Esophagus mucosa (tissue), 1 donor: ENCODE measurements around the gene CHAMP1. TPM values are rescaled to one million over a fixed set of nuclear protein-coding genes. Genes with fewer than 3 reads are reported as not detected.

ENCODE experiments used
- ATAC-seq: fragments of 200-7000 bp; cut with Tn5 transposase; one replicate; pipeline ENCODE4 v1.9.1; 2020
- total RNA-seq: library from RNA; stranded (reverse); gene quantifications from one replicate; pipeline ENCODE4 v1.2.4, GENCODE V29; 2023
- donor health status: DM: yes; HTN: yes; CAD: no.

CHAMP1 gene, protein sequence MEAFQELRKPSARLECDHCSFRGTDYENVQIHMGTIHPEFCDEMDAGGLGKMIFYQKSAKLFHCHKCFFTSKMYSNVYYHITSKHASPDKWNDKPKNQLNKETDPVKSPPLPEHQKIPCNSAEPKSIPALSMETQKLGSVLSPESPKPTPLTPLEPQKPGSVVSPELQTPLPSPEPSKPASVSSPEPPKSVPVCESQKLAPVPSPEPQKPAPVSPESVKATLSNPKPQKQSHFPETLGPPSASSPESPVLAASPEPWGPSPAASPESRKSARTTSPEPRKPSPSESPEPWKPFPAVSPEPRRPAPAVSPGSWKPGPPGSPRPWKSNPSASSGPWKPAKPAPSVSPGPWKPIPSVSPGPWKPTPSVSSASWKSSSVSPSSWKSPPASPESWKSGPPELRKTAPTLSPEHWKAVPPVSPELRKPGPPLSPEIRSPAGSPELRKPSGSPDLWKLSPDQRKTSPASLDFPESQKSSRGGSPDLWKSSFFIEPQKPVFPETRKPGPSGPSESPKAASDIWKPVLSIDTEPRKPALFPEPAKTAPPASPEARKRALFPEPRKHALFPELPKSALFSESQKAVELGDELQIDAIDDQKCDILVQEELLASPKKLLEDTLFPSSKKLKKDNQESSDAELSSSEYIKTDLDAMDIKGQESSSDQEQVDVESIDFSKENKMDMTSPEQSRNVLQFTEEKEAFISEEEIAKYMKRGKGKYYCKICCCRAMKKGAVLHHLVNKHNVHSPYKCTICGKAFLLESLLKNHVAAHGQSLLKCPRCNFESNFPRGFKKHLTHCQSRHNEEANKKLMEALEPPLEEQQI
- total RNA-seq, result 8.9 TPM

DNA sequence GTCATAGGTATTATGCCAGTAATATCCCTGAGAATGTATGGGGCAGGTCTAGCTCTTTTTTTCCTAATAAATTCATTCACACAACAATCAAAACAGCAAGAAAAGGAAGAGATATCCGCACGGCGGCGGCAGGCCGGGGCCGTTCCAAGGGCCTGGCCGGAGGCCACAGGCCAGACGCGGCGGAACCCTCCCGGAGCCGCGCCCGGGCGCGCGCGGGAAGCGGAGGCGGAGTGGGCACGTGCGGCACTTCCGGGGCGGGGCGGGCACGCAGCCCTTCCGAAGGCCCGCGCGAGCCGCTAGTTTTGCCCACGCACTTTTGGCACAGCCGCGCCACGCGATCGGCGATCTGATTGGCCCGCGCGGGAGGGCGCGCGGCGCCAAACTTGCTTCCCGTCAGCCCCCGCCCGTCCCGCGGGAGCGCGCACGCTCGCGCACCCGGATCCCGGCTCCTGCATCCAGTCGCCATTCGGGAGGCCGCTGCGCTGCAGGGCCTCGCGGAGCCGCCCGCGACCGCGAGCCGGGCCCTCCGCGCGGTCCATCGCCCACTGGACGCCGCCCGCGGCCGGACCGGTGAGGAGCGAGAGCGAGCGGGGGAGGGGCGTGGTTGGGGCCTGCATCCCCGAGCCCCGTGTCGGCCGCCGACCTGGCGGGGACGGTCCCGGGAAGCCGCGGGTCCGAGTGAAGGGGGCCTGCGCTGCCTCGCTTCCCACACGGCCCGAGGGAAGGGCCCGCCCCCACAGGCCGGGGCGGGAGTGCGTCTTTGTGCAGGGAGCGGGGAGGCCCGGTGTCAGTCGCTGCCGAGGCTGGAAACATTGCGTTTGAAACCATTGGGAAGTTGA is at the start of gene CHAMP1:
CHAMP1 (plus strand) TSS at position 430 of the 839 bp plus-strand sequence. CDS start 9,340 bp downstream, outside the sequence.
- peak; percentile 97 for ATAC-seq

DNA sequence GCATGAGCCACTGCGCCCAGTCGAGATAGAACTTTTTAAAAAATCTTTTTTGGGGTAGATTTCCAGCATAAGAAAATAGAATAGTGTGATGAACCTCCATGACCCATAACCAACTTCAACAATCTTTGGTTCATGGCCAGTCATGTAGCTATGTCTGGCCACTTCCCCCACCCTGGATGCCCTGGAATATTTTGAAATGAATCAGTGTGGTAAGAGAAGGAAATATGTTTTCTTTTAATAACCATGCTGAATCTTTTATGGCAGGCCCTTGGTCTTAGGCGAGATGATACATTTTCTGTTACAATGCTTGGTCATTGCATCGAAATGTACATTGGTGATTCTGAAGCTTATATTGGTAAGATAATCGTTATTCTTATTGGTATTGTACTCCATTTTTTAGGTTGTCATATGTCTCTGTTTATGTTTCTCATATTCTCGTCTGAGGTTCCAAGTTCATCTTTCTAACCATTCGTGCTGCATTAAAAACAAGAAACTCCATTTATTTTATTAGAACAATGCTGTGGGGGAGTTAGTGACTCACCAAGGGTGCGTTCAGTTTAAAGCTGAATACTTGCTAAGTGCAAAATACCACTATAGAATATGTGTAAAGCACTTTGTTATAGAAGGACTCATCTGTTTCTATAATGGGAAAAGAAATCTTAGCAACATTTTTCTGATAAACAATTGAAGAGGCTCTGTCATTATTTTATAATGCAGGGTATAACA is 49.3 kb upstream of the CHAMP1 start:
- no peak for ATAC-seq

DNA sequence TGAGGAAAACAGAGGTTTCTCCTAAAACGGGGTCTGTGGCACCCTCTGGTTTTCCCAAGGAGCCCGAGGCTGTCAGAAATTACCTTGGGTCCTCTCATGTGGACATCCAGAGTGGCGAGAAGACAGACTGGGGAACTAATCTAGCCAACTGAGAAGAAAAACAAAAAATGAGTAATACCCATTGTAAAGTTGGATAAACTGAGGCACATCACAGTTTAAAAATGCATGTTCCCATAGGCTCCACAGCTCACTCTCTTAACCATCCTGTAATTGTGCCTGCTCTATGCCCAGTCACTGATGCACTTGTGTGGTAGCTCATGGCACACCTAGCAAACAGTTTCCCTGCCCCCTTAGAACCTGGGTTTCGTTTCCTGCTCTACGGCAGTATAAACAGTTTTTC is 48.1 kb upstream of the CHAMP1 start:
- no peak for ATAC-seq

DNA sequence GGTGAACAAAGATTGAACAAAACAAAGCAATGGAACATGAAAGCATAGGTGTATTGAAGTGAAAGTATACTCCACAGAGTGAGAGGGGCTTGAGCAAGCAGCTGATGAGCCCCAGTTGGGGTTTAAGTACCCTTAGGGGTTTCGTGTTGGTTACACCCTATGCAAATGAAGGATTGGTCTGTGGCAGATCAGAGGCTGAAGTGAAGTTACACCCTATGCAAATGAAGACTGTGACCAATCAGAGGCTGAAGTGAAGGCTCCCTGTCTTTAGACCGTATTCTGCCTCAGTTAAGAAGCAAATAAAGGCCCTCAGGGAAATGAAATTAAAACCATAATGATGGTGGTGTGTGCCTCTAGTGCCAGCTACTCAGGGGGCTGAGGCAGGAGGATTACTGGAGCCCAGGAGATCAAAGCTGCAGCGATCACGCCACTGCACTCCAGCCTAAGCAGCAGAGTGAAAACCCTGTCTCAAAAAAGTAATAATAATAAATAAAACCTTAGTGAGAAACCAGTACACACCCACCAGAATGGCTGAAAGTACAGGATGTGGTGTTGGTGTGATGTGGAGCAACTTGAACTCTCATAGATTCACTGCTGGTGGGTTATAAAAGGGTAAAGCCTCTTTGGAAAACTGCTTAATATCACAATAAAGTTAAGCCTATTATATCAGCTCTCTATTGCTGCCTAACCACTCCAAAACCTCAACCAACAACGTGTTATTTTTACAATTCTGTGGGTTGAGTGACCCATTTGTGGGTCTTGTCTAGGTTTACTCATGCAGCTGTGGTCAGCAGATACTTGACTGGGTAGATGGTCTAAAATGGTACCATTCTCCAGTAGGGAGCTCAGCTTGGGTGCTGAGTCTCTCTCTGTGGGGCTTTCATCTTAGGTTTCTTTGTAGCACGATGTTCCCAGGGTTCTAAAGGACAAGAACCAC is 45.7 kb upstream of the CHAMP1 start:
- ATAC-seq, result no peak

DNA sequence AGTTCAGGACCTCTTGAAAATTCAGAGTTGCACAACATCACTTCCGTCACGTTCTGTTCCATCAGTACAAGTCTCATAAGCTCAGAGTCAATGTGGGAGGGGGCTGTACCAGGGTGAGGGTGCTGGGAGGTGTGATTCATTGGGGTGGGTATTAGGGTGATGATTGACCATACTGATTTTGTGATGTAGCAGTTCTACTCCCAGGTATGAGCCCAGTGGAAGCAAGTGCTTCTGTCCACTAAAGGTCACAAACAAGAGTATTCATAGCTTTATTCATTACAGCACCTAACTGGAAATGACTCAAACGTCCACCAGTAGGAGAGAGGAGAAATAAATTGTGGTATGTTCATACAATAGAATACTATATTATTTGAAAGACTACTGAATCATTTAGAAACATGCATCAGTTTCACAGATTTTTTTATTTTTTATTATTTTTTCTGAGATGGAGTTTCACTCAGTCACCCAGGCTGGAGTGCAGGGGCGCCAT is 45.0 kb upstream of the CHAMP1 start:
- no peak for ATAC-seq

DNA sequence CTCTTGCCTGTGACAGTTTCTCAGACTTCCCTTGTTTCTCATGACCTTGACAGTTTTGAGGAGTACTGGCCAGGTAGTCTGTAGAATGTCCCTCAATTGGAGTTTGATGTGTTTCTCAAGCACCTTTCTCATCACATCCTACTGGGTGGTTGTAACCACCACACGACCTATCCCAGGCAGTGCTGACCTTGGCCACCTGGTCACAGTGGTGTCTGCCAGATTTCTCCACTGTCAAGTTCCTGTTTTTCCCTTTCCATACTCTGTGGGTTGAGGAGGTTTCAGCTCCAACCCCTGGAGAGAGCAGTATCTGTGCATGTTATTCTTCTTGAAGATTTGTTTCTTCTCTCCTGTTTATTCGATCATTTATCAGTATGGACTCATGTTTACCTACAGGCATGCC is 41.3 kb upstream of the CHAMP1 start:
- ATAC-seq, result no peak

DNA sequence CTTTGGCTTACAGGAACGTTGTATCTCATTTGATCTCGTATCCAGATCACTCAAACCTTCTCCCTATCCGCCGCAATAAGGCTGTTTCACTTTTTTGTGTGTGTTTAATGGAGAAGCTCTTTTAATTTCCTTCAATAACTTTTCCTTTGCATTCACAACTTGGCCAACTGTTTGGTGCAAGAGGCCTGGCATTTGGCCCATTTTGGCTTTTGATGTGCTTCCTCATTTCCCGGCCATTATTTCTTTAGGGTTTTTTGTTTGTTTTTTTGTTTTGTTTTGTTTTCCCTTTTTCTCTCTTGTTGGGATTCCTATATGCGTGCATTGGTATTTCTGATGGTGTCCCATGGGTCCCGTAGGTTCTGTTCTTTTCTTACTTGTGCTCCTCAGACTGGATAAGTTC is 39.0 kb upstream of the CHAMP1 start:
- no peak for ATAC-seq

DNA sequence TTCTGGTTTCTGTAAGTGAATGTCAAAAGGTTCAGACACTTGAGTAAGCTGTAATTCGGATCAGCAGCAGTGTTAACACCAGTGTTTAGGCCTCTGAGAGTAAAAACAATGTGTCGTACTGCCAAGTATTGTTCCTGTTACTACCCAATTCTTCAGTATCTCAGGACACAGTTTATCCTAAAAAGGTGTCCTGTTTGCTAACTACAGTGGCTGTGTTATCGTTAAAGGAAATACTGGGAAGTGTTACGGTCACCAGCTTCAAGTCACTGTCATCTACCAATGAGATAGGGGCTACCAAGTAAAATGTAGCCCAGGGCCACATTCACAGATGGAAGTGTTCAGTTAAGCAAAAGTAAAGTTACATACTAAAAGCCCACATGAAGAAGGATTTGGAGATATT is 35.2 kb upstream of the CHAMP1 start:
- ATAC-seq, result no peak

DNA sequence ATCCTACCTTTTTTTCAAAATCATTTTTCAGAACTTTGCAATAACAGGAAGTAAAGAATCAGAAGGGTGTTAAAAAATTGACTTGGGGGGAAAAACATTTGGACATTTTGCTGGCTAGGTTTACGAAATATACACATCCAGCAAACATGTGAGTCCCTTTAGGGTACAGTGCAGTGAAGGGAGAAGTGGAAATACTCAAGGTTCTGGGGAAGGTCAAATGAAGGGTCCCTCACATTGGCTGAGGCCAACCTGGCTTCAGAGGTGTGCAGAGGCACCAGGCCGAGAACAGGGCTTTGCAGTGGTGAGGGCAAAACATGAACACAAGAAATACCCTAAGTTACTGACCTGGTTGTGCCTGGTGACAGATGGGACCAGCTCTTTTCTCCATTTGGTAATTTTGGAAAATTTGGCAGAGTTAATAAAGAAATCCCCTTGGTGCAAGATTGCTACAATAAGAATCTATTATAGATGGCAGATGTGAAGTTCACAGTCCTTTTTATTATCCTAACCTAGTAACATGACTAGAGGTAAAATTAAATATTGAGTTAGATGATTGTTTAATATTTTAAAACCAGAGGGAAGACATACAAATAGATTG is 34.4 kb upstream of the CHAMP1 start:
- no peak for ATAC-seq

DNA sequence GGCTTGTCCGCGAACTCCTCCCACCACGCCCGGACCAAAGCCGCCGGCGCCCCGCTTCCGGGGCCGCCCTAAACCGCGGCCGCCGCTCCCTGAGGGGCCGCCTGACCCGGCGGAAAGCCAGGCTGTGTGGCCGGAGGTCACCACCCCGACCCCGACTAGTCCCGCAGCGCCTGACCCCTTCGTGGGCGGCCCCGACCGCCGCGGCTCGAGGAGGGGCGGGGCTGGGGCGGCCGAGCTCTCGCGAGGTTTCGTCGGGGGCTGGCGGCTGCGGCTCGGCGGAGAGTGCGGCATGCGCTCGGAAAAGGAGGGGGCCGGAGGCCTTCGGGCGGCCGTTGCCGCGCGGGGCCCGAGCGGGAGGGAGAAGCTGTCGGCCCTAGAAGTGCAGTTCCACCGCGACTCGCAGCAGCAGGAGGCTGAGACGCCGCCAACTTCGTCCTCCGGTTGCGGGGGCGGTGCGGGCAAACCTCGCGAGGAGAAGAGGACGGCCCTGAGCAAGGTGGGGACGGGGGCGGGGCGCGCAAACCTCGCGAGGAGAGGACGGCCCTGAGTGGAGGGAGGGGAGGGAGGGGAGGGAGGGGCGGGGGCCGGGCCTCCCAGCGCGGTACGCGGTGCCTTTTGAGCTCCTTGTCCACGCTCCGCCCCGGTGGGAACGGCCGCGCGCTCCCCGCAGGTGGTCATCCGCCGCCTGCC is 32.8 kb upstream of the CHAMP1 start, which contains the start of gene UPF3A:
UPF3A (plus strand) TSS at position 251 of the 690 bp plus-strand sequence; CDS start at position 290, 39 bp downstream.
- ATAC-seq, result peak; percentile 95

DNA sequence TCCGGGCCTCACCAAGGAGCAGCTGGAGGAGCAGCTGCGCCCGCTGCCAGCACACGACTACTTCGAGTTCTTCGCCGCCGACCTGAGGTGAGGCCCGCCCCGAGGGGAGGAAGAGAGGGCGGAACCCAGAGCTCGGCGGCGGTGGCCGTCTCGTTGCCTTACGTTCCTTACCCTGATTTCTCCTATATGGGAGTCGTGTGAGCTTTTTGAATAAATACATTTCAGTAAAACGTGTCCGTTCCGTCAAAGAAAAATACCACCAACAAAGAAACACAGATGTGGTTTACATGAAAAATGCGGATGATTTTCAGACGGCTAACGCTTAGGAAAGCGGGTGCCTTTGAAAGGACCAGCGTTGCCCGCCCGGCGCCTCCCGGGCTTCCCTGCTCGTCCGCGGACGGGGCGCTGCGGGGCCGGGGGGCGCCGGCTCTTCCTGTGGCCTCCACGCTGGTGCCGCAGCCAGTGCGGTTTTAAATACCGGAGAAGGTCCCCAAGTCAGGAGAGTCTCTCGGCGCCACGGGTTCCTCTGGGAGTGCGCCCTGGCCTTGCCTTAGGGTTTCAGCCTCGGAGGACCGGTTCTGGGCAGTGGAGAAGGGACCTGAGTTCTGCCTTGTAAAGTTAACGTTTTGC is 32.1 kb upstream of the CHAMP1 start:
- peak; percentile 73 for ATAC-seq

DNA sequence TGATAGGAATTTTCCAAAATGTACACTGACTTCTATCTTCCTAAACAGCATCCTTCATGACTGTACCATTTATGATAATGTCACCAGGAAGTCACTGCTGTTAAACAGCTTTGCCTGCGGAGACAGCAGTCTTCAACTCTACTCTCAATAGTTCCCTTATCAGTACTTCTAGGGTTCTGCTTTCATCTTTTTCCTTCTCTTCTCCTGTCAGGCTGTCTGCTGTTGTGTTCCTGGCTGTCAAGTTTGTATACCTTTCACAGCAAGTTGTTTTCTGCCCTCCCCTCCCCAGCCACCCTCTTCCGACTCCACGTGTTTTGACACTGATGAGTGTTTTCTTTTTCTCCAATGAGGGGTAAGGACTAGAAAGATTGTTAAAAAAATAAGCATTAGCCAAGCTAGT is 30.7 kb upstream of the CHAMP1 start:
- no peak for ATAC-seq

DNA sequence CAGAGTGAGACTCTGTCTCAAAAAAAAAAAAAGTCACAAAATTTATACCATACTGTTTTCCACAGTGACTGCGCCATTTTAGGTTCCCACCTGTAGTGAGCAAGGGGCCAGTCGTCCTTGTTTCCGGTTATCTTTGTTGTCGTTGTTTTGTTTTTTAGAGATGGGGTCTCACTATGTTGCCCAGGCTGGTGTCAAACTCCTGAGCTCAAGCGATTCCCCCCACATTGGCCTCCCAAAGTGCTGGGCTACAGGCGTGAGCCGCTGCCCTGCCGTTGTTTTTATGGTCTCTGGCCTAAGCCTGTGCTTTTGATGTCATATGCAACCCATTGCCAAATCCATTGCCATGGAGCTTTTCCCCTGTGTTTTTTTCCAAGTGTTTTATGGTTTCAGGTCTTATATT is 29.6 kb upstream of the CHAMP1 start:
- ATAC-seq, result no peak

DNA sequence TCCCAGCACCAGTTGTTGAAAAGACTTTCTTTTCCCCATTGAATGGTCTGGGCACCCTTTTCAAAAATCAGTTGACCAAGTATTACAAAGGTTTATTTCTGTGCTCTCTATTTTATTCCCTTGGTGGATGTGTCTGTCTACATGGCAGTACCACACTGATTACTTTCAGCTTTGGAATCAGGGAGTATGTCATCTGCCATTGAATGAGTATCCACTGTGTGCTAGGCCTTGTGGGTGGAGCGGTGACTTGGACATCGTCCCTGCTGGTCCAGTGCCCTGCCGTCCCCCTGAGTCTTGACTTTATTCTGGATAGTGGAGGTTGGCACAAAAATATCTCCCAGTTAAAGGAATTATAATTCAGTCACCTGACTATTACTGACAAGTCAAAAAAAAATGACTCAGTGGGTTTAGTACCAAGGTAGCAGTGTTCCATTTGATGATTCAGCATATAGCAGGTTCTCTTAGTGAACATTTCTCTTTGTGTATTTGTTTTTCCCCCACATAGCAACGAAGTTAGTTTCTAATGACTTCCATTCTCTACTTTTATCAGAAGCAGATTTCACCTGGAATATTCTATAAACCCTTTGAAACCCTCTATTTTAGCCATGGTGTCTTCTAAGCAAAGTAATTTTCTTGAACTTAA is 29.0 kb upstream of the CHAMP1 start:
- ATAC-seq, result no peak

DNA sequence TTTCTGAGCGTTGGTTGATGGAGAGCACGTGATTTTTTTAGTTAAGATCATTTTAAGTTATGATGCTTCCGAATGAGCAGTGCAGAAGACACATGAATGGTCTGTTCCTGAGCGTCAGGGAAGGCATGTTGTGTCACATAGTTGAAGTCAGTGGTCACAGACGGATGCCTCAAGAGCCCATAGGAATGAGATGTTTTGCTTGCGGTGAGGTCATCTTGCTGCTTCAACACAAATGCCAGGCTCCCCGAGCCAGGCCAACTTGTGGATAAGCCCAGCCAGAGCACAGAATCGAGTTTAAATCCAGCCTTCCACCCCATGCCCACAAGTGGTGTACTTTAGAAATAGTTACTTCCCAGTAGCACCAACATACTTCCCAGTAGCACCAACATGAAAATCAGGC is 27.5 kb upstream of the CHAMP1 start:
- ATAC-seq, result no peak

DNA sequence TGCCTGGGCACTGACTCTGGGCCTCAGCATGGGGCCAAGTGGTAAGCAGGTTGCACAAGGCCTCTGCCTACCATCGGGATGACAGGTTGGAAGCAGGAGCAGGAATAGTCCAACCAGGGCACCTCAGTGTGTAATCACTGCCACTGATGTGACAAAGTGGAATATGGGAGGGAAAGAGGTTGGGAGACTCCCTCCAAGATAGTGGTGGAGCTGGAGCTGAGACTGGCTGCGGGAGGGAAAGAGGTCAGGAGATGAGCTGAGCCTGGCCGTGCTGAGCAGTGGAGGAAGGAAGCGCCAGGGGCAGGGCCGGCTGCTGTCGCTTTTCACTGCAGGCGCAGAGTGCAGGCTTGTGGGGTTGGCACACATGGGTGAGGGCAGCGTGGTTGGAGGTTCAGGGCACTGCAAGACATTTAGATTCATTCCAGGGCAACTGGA is 26.1 kb upstream of the CHAMP1 start:
- ATAC-seq, result peak; percentile 28

DNA sequence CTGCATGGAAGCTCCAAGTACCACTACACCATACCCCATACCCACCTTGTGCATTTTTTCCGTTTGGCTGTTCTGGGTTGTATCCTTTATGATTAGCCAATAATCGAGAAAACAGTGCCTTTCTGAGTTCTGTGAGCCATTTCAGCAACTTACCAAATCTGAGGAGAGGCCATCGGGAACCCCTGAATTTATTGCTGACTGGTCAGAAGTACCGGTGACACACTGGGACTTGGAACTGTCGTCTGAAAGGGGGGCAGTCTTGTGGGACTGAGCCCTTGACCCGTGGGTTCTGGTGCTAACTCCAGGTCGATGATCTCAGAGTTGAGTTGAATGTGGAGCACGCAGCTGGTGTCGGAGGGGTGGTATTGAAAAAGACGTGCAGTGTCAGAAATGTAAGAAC is 17.9 kb upstream of the CHAMP1 start:
- no peak for ATAC-seq

DNA sequence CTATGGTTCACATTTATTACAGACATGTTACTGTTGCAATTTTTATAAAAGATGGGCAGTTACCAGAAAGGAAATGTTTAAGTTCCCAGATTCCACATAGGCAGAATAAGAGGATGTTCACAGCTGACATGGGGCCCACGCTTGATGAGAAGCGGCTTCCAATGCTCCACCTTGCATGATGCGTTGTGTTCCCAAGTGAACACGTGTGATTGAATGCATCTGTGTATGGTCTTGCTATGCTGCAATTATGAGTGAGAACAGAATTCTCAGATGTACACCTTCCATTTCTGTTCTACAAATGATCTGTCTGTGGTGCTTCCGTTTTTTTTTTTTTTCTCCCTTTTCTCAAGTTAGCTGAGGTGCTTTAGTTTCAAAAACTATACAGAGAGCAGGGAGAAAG is 17.4 kb upstream of the CHAMP1 start:
- no peak for ATAC-seq

DNA sequence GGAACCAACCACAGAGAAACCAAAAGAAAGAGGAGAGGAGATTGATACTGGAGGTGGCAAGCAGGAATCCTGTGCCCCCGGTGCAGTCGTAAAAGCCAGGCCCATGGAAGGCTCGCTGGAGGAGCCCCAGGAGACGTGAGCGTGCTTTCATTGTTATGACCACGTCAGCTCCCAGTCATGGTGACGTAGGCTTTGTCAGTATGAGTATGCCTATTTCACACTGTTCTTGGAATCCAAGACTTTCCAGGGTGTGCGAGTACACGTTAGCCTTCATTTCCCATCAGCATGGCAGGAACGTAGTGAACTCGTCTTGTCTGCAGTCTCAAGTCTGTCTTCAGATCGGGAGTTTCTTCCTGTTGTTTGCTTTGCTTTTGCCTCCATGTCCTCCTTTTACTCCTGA is 15.4 kb upstream of the CHAMP1 start:
- no peak for ATAC-seq
